Activated B cell treated with CpG ODN at 0.5 μM for 24 hours (primary cell): ENCODE data around the gene RSBN1. TPM values are rescaled to one million over a fixed set of nuclear protein-coding genes. Genes with fewer than 3 reads are reported as not detected.

Experiments
- ATAC-seq: fragments of 200-7000 bp; cut with Tn5 transposase; one replicate; pipeline ENCODE4 v1.10.0; 2021; ENCODE audit warnings: low read depth, mild to moderate bottlenecking, moderate library complexity
- CTCF ChIA-PET: fragments of 350-600 bp; sonication (Branson Sonifier 250); formaldehyde crosslinking; loops from one replicate; lab custom pipeline; 2021; ENCODE audit warnings: antibody characterized with exemption; lab: Charles Lee
- POLR2A ChIA-PET: fragments of 350-600 bp; sonication (Branson Sonifier 250); formaldehyde crosslinking; loops from one replicate; lab custom pipeline; 2021; ENCODE audit warnings: antibody characterized with exemption; lab: Charles Lee
- DNase-seq: peaks from one replicate; pipeline ENCODE4 v3.0.0; 2022
- H3K27ac Mint-ChIP-seq: one replicate; pipeline ENCODE4 v1.8.0; 2020; ENCODE audit warnings: mixed read lengths
- H3K27me3 Mint-ChIP-seq: one replicate; pipeline ENCODE4 v1.8.0; 2021; ENCODE audit warnings: mixed read lengths
- H3K36me3 Mint-ChIP-seq: one replicate; pipeline ENCODE4 v1.8.0; 2021; ENCODE audit warnings: low read depth, mixed read lengths
- H3K4me1 Mint-ChIP-seq: one replicate; pipeline ENCODE4 v1.8.0; 2021; ENCODE audit warnings: mixed read lengths
- H3K4me3 Mint-ChIP-seq: one replicate; pipeline ENCODE4 v1.8.0; 2020; ENCODE audit warnings: mild to moderate bottlenecking, mixed read lengths
- H3K9me3 Mint-ChIP-seq: one replicate; pipeline ENCODE4 v1.8.0; 2020; ENCODE audit warnings: mixed read lengths
- intact Hi-C: fragments of 100-400 bp; cut with micrococcal nuclease; formaldehyde crosslinking; loops from one replicate; pipeline ENCODE4 v1.15.1; 2024
- total RNA-seq: library from RNA; stranded (reverse); gene quantifications from 2 replicates; pipeline ENCODE4 v1.2.3, GENCODE V29; 2022
- TF ChIP-seq, protein P1 (sequence below): fragments of 200-600 bp; IDR thresholded peaks from one replicate; pipeline ENCODE4 v1.8.0; 2022; ENCODE audit warnings: antibody characterized with exemption, mild to moderate bottlenecking

RSBN1 gene
- total RNA-seq, 1 donor from 2014 or later: 29.1 TPM

DNA sequence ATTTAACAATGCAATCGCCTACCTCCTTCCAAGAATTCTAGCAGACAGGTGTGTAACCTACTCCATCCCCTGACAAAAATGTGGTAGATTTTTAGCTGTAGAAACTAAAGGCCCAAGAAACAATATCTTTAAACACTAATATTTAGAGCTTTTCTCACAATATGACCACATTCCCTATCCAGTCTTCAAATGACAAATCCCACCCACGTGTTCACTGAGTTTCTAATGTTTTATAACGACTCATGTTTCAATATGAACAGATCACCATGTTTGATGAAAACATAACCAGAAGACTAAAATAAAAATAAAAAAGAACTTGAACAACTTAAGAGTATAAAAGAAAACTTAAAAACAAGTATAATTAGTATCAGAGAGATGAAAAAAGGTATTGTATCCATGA lies 24.6 kb downstream of the RSBN1 start:
- CTCF ChIA-PET: no interaction called here
- Mint-ChIP-seq H3K4me1 (peaks cover 24% of the 10 kb centered on the region), H3K36me3 (peaks cover 39% of the 10 kb centered on the region), H3K4me3 (no peak overlapping the region), H3K27me3 (no peaks in the 10 kb centered on the region), H3K9me3 (no peaks in the 10 kb centered on the region), H3K27ac (no peak overlapping the region)
- intact Hi-C loops: no loop called here
- DNase-seq (no peak), ATAC-seq (no peak)
- POLR2A ChIA-PET: no interaction called here
- TF ChIP-seq, protein P1, sequence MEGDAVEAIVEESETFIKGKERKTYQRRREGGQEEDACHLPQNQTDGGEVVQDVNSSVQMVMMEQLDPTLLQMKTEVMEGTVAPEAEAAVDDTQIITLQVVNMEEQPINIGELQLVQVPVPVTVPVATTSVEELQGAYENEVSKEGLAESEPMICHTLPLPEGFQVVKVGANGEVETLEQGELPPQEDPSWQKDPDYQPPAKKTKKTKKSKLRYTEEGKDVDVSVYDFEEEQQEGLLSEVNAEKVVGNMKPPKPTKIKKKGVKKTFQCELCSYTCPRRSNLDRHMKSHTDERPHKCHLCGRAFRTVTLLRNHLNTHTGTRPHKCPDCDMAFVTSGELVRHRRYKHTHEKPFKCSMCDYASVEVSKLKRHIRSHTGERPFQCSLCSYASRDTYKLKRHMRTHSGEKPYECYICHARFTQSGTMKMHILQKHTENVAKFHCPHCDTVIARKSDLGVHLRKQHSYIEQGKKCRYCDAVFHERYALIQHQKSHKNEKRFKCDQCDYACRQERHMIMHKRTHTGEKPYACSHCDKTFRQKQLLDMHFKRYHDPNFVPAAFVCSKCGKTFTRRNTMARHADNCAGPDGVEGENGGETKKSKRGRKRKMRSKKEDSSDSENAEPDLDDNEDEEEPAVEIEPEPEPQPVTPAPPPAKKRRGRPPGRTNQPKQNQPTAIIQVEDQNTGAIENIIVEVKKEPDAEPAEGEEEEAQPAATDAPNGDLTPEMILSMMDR: no peak

DNA sequence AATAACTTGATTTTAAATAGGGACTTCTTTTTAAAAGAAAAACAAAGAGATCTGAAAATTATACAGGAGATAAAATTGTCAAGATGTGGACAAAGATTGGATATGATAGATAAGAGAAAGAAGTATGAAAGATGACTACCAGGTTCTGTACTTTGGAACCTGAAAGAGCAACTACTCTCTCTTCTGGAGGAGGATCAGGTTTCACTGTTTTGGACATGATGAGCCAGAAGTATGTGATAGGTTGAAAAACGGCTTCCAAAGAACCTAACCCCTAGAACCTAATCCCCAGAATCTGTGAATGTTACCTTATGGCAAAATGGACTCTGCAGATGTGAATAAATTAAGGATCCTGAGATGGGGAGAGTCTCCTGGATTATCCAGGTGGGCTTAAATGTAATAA lies 26.2 kb downstream of the RSBN1 start:
- H3K27me3 Mint-ChIP-seq: no peaks in the 10 kb centered on the region
- ATAC-seq: no peak
- TF ChIP-seq, protein P1: no peak
- peaks cover 24% of the 10 kb centered on the region for H3K4me1 Mint-ChIP-seq
- ChIA-PET CTCF (no interaction called here), POLR2A (interaction anchor here (0.6 kb wide), 3 partner anchors 22 to 30 kb away, joined by 3 to 9 read pairs (median 5); no protein-coding TSS in a partner anchor)
- no peak for DNase-seq
- no peak overlapping the region for H3K4me3 Mint-ChIP-seq
- H3K36me3 Mint-ChIP-seq: peaks cover 34% of the 10 kb centered on the region
- intact Hi-C loops: no loop called here
- H3K9me3 Mint-ChIP-seq: no peaks in the 10 kb centered on the region
- H3K27ac Mint-ChIP-seq: peak overlapping the region; percentile 8

DNA sequence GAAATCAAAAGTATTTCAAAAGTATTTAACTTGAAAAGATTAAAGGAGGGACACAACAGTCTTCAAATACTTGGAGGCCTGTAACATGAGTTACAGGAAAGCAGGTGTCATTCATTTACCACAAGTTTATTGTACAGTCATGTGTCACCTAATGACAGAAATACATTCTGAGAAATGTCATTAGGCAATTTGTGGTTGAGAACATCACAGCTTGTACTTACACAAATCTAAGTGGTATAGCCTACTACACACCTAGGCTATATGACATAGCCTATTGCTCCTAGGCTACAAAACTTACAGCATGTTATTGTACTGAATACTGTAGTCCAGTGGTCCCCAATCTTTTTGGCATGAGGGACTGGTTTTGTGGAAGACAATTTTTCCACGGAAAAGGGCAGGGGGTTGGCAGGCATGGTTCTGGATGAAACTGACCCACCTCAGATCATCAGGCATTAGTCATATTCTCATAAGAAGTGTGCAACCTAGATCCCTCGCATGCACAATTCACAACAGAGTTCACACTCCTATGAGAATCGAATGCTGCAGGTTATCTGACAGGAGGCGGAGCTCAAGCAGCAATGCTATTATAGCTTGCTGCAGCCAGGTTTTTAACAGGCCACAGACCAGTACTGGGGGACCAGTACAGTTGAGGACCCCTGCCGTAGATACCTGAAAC lies 28.0 kb downstream of the RSBN1 start:
- Mint-ChIP-seq H3K4me3 (peak overlapping the region; percentile 5), H3K9me3 (no peaks in the 10 kb centered on the region), H3K27ac (peak overlapping the region; percentile 59), H3K36me3 (peaks cover 20% of the 10 kb centered on the region), H3K27me3 (no peaks in the 10 kb centered on the region), H3K4me1 (peaks cover 27% of the 10 kb centered on the region)
- POLR2A ChIA-PET: interaction anchor here (1.1 to 3.0 kb wide), 2 partner anchors 24 to 145 kb away, joined by 3 to 14 read pairs; partner anchors contain the start of genes HIPK1 and PHTF1
- ATAC-seq: no peak
- CTCF ChIA-PET: interaction anchor here (0.6 kb wide), 1 partner anchor 13 kb away, joined by 3 read pairs; no protein-coding TSS in a partner anchor
- TF ChIP-seq, protein P1: no peak
- no peak for DNase-seq
- intact Hi-C loops: no loop called here

DNA sequence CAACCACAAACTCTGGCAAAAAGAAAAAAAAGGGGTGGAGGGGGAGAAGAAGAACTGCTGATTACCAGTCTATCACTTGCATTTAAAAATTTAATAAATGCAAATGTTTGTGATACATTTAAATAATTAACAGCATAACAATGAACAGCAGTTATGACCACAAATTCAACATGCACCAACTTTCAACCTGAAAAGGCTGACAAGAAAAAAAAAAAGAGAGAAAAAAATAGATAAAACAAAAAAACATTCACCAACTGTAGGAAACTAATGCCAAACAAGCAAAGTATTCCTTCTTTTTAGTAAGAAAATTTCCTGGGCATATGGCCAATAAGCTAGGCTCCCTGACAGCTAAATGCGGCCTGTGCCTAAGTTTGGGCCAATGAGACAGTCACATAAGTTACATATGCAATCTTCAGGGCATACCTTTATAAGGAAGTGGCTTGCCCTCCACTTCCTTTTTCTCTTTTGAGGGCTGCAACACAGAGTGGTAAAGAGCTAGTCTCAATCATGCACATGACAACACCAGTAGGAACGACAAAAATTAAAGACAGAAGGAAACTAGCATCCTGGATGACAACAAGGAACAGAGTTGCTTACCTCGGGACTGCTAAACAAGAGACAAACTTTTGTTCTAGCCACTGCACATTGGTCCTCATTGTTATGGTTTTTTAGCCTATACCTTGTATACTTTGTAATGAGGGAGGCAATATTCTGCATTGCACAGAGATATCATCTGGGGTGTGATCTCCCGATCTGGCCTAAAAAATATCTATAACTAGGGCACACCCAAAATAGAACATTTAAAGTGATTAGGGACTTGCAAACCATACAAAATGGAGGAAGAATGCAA lies 28.8 kb downstream of the RSBN1 start:
- DNase-seq (no peak), ATAC-seq (peak; percentile 99)
- intact Hi-C loops: loop anchor here (1.0 to 2.0 kb wide), 4 partner anchors 10 to 29 kb away; partner anchors contain the start of genes PHTF1 and RSBN1
- ChIA-PET CTCF (interaction anchor here (0.6 kb wide), 1 partner anchor 12 kb away, joined by 3 read pairs; no protein-coding TSS in a partner anchor), POLR2A (interaction anchor here (1.1 to 3.0 kb wide), 2 partner anchors 24 to 146 kb away, joined by 3 to 14 read pairs; partner anchors contain the start of genes HIPK1 and PHTF1)
- TF ChIP-seq, protein P1: no peak
- Mint-ChIP-seq H3K4me1 (peaks cover 32% of the 10 kb centered on the region), H3K27me3 (no peaks in the 10 kb centered on the region), H3K36me3 (peaks cover 15% of the 10 kb centered on the region), H3K4me3 (peak overlapping the region; percentile 5), H3K9me3 (no peaks in the 10 kb centered on the region), H3K27ac (peak overlapping the region; percentile 59)
